Transverse colon (tissue), 4 donors: ENCODE results near the gene SLX4IP.

Experiments
- EP300 ChIP-seq: sonication (generic); formaldehyde crosslinking; IDR thresholded peaks from one replicate; pipeline ENCODE4 v1.6.1; 2017; ENCODE audit warnings: antibody characterized with exemption, low read depth
- POLR2AphosphoS5 ChIP-seq, 3 donors: sonication (generic); formaldehyde crosslinking; IDR thresholded peaks; one replicate each; pipeline ENCODE4 v1.6.1; 2016; ENCODE audit warnings: antibody characterized with exemption in 3 of 3
- TF ChIP-seq, protein P1 (sequence below), 5 experiments: fragments of 200-600 bp in 3 of 5; fragments of 450-650 bp in 2 of 5; sonication (generic) in 3 of 5; IDR thresholded peaks; 1 replicate in 2 of 5; 2 replicates in 3 of 5; pipeline ENCODE4 v1.5.1; 2016 to 2017; ENCODE audit warnings: antibody characterized with exemption in 5 of 5, inconsistent platforms in 3 of 5, mild to moderate bottlenecking in 2 of 5, moderate library complexity in 1 of 5

DNA sequence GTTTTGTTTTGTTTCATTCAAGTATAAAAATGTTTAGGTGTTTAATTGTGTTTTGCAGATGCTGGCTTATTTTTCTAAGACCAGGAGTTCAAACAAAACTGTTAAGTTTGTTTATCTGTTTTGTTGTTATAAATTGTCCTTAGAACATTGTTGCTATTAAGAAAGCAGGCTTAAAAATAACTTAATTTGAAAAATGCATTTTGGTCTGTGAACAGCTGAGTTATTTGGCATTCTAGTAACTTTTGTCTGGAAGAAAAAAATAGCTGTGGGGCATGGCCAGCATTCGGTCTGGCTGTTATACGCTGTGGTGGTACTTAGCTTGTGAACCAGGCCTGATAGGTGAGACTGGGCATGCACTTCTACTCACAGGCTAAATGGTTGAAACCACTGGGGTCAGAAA, 37.8 kb downstream of the SLX4IP start:
- TF ChIP-seq, protein P1, sequence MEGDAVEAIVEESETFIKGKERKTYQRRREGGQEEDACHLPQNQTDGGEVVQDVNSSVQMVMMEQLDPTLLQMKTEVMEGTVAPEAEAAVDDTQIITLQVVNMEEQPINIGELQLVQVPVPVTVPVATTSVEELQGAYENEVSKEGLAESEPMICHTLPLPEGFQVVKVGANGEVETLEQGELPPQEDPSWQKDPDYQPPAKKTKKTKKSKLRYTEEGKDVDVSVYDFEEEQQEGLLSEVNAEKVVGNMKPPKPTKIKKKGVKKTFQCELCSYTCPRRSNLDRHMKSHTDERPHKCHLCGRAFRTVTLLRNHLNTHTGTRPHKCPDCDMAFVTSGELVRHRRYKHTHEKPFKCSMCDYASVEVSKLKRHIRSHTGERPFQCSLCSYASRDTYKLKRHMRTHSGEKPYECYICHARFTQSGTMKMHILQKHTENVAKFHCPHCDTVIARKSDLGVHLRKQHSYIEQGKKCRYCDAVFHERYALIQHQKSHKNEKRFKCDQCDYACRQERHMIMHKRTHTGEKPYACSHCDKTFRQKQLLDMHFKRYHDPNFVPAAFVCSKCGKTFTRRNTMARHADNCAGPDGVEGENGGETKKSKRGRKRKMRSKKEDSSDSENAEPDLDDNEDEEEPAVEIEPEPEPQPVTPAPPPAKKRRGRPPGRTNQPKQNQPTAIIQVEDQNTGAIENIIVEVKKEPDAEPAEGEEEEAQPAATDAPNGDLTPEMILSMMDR (IDR thresholded peaks at IDR 0.05), result no peak
- no peak for TF ChIP-seq POLR2AphosphoS5 (IDR thresholded peaks at IDR 0.05)
- TF ChIP-seq EP300, result no peak
